ENCODE results near the gene GPR25. TPM values are rescaled to one million over a fixed set of nuclear protein-coding genes. Genes with fewer than 3 reads are reported as not detected.

GPR25 gene
- total and polyA plus RNA-seq, 10 of the 15 experiments (the other 5 are each of a cell fraction or from before 2014, with no cell fraction given) = not detected

Other genes with a start within 250 kb of the GPR25 start
- gene DDX59, start 203.1 kb upstream of the GPR25 start, total RNA-seq (2014; rRNA removed) = 18.8 and 26.4 TPM in 2 replicates
- 33.6 and 36.8 TPM in 2 replicates for gene DDX59, start 203.1 kb upstream of the GPR25 start, total RNA-seq (2014; rRNA removed; fragmentation: Illumina TruSeq; extraction: Trizol)
- 20.1 and 22.6 TPM in 2 replicates for gene DDX59, start 203.1 kb upstream of the GPR25 start, total RNA-seq (2021)
- gene DDX59, start 203.1 kb upstream of the GPR25 start, polyA plus RNA-seq (2011; rRNA removed) = 32.5 and 44.8 TPM in 2 replicates
- gene DDX59, start 203.1 kb upstream of the GPR25 start, polyA plus RNA-seq (2014; fragmentation: Illumina TruSeq; extraction: Trizol) = 35.7 and 42.1 TPM in 2 replicates
- 10 to 100 TPM; 17.3 to 17.5 TPM for gene DDX59, start 203.1 kb upstream of the GPR25 start, polyA plus RNA-seq (2014; fragmentation: Nextera tagmentation; extraction: Ambion mirVana)
- gene DDX59, start 203.1 kb upstream of the GPR25 start, polyA plus RNA-seq (2014; rRNA removed) = 26.1 and 28.8 TPM in 2 replicates
- 10 to 100 TPM; 19.5 to 24.6 TPM for gene DDX59, start 203.1 kb upstream of the GPR25 start, polyA plus RNA-seq (2016; fragmentation: Nextera tagmentation; extraction: Ambion mirVana)
- 11.1 and 13.3 TPM in 2 replicates for gene CAMSAP2, start 134.1 kb upstream of the GPR25 start, total RNA-seq (2014; rRNA removed)
- 19.8 and 20.1 TPM in 2 replicates for gene CAMSAP2, start 134.1 kb upstream of the GPR25 start, total RNA-seq (2014; rRNA removed; fragmentation: Illumina TruSeq; extraction: Trizol)
- 16.7 and 17.2 TPM in 2 replicates for gene CAMSAP2, start 134.1 kb upstream of the GPR25 start, total RNA-seq (2021)
- gene CAMSAP2, start 134.1 kb upstream of the GPR25 start, polyA plus RNA-seq (2011; rRNA removed) = 8.6 and 11.8 TPM in 2 replicates
- 18.1 and 21.3 TPM in 2 replicates for gene CAMSAP2, start 134.1 kb upstream of the GPR25 start, polyA plus RNA-seq (2014; fragmentation: Illumina TruSeq; extraction: Trizol)
- 1 to 10 TPM; 5.0 to 6.4 TPM for gene CAMSAP2, start 134.1 kb upstream of the GPR25 start, polyA plus RNA-seq (2014; fragmentation: Nextera tagmentation; extraction: Ambion mirVana)
- gene CAMSAP2, start 134.1 kb upstream of the GPR25 start, polyA plus RNA-seq (2014; rRNA removed) = 6.7 and 7.5 TPM in 2 replicates
- gene CAMSAP2, start 134.1 kb upstream of the GPR25 start, polyA plus RNA-seq (2016; fragmentation: Nextera tagmentation; extraction: Ambion mirVana) = 1 to 10 TPM; 3.9 to 6.1 TPM
- 9.8 and 13.0 TPM in 2 replicates for gene INAVA, start 21.9 kb downstream of the GPR25 start, total RNA-seq (2014; rRNA removed)
- 3.9 and 4.4 TPM in 2 replicates for gene INAVA, start 21.9 kb downstream of the GPR25 start, total RNA-seq (2014; rRNA removed; fragmentation: Illumina TruSeq; extraction: Trizol)
- gene INAVA, start 21.9 kb downstream of the GPR25 start, total RNA-seq (2021) = 14.0 and 14.8 TPM in 2 replicates
- 8.1 and 12.9 TPM in 2 replicates for gene INAVA, start 21.9 kb downstream of the GPR25 start, polyA plus RNA-seq (2011; rRNA removed)
- 7.5 and 9.2 TPM in 2 replicates for gene INAVA, start 21.9 kb downstream of the GPR25 start, polyA plus RNA-seq (2014; fragmentation: Illumina TruSeq; extraction: Trizol)
- 1 to 10 TPM; 7.0 to 9.9 TPM for gene INAVA, start 21.9 kb downstream of the GPR25 start, polyA plus RNA-seq (2014; fragmentation: Nextera tagmentation; extraction: Ambion mirVana)
- gene INAVA, start 21.9 kb downstream of the GPR25 start, polyA plus RNA-seq (2014; rRNA removed) = 12.2 and 15.4 TPM in 2 replicates
- gene INAVA, start 21.9 kb downstream of the GPR25 start, polyA plus RNA-seq (2016; fragmentation: Nextera tagmentation; extraction: Ambion mirVana) = 1 to 10 TPM; 3.6 to 5.3 TPM
- 22.2 and 24.9 TPM in 2 replicates for gene KIF21B, start 150.7 kb downstream of the GPR25 start, total RNA-seq (2014; rRNA removed)
- gene KIF21B, start 150.7 kb downstream of the GPR25 start, total RNA-seq (2014; rRNA removed; fragmentation: Illumina TruSeq; extraction: Trizol) = 13.5 and 16.1 TPM in 2 replicates
- gene KIF21B, start 150.7 kb downstream of the GPR25 start, total RNA-seq (2021) = 44.4 and 47.7 TPM in 2 replicates
- 6.2 and 9.2 TPM in 2 replicates for gene KIF21B, start 150.7 kb downstream of the GPR25 start, polyA plus RNA-seq (2011; rRNA removed)
- gene KIF21B, start 150.7 kb downstream of the GPR25 start, polyA plus RNA-seq (2014; fragmentation: Illumina TruSeq; extraction: Trizol) = 13.1 and 24.3 TPM in 2 replicates
- gene KIF21B, start 150.7 kb downstream of the GPR25 start, polyA plus RNA-seq (2014; fragmentation: Nextera tagmentation; extraction: Ambion mirVana) = 1 to 10 TPM; 2.3 to 2.9 TPM
- 33.3 and 36.8 TPM in 2 replicates for gene KIF21B, start 150.7 kb downstream of the GPR25 start, polyA plus RNA-seq (2014; rRNA removed)
- 1 to 10 TPM; 4.4 to 5.2 TPM for gene KIF21B, start 150.7 kb downstream of the GPR25 start, polyA plus RNA-seq (2016; fragmentation: Nextera tagmentation; extraction: Ambion mirVana)
- under 0.01 TPM in 2 replicates for gene CACNA1S, start 239.4 kb downstream of the GPR25 start, total RNA-seq (2014; rRNA removed)
- gene CACNA1S, start 239.4 kb downstream of the GPR25 start, total RNA-seq (2014; rRNA removed; fragmentation: Illumina TruSeq; extraction: Trizol) = not detected in 2 replicates
- not detected in 2 replicates for gene CACNA1S, start 239.4 kb downstream of the GPR25 start, total RNA-seq (2021)
- not detected in 2 replicates for gene CACNA1S, start 239.4 kb downstream of the GPR25 start, polyA plus RNA-seq (2011; rRNA removed)
- 0.01 TPM in 1 of 2 replicates, not detected in the other for gene CACNA1S, start 239.4 kb downstream of the GPR25 start, polyA plus RNA-seq (2014; fragmentation: Illumina TruSeq; extraction: Trizol)
- gene CACNA1S, start 239.4 kb downstream of the GPR25 start, polyA plus RNA-seq (2014; fragmentation: Nextera tagmentation; extraction: Ambion mirVana) = under 1 TPM in 1 of 2 experiments, not detected in 1; 0.02 TPM
- gene CACNA1S, start 239.4 kb downstream of the GPR25 start, polyA plus RNA-seq (2014; rRNA removed) = 0.01 TPM in 1 of 2 replicates, not detected in the other
- under 1 TPM in 1 of 2 experiments, not detected in 1; 0.04 TPM for gene CACNA1S, start 239.4 kb downstream of the GPR25 start, polyA plus RNA-seq (2016; fragmentation: Nextera tagmentation; extraction: Ambion mirVana)